Stimulated activated CD8-positive, alpha-beta memory T cell treated with anti-CD3 and anti-CD28 coated beads, Interleukin-15, amount 100 ng/mL, for 24 hours (primary cell): ENCODE measurements around the gene ZFAND2B.
"Not testable (repeated sequence)": the region's sequence is repeated elsewhere in the genome, so short reads cannot be mapped to it uniquely, and the experiment has no call there.

Experiments used
- DNase-seq: peaks from one replicate; pipeline ENCODE4 v3.0.0-alpha.2; 2020; ENCODE audit warnings: low read depth

Gene ZFAND2B

DNA sequence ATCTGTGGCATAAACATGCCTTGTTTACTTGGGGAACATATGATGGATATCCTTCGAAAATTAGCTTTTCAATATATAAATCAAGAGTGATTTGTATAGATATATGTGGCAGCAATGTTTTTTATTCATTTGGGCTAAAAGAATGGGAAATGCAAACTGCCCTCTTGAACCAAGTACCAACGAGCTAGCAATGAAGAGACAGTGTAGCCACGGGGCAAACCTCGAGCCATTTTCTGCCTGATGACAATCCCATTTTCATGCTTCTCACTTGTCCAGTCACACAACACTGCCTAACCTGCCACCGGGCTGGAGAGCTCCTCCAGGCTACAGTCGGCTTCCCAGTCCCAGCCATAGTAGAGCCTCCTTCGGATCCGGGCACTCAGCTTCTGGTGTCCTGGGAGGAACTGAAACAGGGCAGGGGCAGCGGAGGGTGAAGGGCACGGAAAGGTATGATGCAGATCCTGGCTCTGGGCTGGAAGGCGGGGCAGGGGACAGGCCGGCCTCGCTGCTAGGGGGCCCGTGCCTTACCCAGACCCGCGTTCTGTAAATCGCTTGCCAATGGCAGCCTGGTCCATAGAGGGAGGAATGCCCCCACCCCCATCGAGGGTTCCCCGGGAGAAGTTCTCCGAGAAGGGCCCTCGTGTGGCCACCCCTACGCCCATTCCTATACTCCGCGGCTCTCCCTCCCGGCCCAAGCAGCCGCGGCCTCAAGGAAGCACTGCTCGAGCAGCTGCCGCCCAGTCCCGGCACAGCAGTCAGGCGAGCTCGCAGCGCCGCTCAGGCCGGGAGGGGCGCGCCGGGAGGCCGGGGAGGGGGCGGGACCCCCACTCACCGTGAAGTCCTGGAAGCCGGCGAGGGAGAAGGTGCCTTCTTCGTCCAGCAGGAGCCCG lies 30.4 kb upstream of the ZFAND2B start:
- DNase-seq, result no peak

DNA sequence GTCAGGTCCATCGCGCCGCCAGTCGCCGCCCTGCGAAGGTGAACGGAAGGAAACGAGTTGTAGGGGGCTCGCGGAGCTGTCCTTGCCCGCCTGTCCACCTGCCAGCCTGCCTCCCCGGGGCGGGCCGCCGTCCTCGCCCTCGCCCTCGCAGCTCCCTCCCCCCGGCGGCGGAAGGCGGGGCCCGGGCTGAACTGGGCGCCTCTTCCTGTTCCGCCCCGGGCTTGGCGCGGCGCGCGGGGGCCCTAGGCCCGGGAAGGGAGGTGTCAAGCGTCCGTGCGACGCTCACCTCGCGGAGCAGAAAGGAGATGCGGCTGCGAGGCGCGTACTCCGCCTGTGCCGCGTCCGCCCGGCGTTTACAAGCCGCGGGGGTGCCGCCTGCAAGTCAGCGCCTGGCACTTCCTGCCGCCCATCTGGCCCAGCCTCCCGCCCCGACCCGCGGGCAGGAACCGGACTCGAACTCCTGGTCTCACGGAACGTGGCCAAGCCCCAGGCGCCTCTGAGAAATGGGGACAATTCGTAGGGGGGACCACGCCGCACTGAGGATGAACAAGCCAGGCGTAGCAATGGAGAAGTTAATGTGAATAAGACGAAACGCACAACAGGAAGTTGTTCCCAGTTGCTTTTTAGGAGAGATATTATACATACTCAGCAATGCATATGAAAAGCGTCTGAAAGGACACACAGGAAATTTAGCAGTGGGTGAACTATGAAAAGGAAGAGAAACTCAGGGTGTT lies 29.6 kb upstream of the ZFAND2B start, which contains the start of gene CNPPD1:
TSS of gene CNPPD1 (minus strand) at position 108 of the 734 bp plus-strand sequence. CDS start at position 11, 97 bp downstream.
- DNase-seq, result peak; percentile 64

DNA sequence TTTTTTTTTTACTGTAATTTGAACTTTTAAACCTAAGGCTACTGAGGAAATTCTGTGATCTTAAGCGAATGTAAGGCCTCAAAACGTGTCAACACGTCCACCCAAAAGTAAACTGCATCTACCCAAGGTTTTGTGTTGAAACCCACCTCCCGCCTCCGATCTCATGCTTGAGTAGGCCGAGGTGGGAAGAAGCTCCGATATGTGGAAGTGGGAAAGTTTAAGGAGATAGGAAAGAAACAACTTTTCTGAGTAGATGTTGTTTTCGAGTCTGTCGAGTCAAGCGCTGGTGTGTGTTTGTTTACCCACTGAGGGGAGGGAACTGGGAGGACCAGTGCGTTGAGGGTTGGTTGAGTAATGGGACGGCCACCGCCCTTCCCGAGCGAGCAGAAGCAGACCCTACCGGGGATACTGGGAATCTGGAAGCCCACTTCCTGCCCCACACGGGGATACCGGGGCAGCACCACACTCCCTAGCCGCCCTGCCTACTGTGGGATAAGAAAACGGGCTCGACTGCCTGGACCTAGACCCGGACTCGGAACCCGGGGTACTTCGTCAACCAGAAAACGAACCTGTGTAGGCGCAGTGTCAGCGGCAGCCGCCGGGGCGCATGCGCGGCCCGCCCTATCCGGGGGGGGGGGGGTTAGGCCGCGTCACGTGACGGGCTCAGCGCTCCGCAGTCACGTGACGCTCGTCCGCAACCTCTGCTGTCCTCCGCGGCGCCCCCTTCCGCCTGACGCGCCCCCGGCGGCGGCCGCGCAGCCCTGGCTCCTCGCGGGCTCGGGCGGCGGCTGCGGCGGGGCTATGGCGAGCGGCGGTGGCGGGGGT lies 28.8 kb upstream of the ZFAND2B start, which contains the start of gene RETREG2:
TSS of gene RETREG2 (plus strand) at position 724 of the 825 bp plus-strand sequence. CDS start at position 802, 78 bp downstream.
- DNase-seq, result peak; percentile 59

DNA sequence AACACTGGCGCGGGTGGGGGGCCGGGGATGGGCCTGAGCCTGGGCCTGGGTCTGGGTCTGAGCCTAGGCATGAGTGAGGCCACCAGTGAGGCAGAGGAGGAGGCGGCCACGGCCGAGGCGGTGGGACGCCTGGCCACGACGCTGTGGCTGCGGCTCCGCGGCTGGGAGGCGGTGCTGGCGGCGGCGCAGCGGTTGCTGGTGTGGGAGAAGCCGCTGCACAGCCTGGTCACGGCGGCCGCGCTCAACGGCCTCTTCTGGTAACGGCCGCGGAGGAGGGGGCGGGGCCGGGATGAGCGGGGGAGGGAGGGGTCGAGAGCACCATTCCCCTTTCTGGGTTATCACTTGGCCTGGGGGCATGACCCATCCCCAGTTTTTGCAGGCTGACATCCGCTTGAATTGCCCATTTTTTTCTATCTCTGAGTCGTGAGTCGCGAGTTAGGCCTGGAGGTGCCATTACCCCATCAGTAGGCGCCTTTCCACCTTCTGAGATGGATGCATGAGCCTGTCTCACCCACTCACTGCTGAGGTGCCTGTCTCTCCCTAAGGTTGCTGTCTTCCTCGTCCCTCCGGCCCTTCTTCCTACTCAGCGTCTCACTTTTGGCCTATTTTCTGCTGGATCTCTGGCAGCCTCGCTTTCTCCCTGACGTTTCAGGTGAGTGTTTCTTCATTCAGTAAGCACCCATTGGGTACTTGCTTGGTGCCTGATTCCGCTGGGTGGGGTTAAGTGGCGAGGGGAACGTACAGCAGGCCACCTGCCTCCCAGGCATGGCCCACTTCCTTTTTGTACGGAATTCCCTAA lies 28.0 kb upstream of the ZFAND2B start:
- DNase-seq, result no peak

DNA sequence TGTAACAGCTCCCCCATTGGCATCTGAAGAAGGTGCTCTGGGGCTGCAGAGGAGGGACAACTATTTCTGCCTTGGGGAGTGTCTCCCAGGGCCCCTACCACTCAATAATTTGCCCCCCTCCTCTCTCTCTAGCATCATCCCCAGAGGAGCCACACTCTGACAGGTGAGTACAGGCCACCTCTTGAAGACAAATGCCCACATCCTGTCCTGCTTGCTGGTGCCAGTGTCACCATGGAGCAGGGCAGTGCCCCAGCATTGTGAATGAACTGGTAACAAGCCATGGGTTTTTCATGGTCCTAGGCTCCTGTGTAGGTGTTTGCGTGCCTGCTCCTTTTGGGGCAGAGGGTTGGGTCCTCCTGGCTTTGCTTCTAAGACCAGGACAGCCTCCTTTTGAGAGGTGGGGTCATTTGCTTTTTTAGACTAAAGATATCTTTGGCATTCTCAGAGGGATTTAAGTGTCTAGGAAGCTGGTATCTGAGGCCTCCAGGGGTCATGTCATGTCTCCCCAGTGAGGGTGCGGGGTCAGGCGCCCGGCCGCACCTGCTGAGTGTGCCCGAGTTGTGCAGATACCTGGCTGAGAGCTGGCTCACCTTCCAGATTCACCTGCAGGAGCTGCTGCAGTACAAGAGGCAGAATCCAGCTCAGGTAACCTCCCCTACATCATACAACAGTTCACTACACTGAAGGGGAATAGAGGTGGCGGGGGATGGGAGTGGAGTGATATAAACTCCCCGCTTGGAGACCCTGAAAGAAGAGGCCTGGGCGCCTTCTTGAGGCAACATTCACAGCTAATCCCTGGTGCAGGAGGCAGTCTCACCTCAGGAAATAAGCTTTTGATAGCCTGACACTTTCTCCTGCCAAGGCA lies 26.7 kb upstream of the ZFAND2B start:
- DNase-seq, result no peak

DNA sequence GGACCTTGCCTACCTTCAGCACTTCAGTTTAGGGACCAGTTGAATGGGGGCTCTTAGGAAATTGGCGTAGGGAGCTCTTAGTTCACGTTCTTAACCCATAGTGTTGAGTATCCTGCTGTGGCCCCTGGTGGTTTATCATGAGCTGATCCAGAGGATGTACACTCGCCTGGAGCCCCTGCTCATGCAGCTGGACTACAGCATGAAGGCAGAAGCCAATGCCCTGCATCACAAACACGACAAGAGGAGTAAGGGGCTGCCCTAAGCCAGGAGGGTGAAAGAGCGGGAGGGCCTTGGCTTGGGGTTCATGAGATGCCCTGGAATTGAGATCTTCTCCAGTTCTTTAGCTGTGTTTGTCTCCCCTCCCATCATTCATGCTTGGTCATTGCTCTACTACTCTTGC lies 25.6 kb upstream of the ZFAND2B start:
- no peak for DNase-seq

DNA sequence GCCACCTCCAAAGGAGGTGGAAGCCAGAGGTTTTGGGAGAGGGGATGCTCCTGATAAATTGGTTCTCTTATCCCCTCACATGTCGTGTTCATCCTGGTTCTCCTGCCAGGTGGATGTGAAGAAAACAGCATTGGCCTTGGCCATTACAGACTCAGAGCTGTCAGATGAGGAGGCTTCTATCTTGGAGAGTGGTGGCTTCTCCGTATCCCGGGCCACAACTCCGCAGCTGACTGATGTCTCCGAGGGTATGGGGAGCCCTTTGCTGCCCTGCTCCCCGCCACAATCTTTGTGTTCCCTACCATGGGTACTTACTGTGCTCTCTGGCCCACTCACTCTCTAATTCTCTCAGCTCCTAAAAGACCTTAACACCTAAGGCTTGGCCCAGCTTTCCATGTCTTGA lies 25.1 kb upstream of the ZFAND2B start:
- no peak for DNase-seq

DNA sequence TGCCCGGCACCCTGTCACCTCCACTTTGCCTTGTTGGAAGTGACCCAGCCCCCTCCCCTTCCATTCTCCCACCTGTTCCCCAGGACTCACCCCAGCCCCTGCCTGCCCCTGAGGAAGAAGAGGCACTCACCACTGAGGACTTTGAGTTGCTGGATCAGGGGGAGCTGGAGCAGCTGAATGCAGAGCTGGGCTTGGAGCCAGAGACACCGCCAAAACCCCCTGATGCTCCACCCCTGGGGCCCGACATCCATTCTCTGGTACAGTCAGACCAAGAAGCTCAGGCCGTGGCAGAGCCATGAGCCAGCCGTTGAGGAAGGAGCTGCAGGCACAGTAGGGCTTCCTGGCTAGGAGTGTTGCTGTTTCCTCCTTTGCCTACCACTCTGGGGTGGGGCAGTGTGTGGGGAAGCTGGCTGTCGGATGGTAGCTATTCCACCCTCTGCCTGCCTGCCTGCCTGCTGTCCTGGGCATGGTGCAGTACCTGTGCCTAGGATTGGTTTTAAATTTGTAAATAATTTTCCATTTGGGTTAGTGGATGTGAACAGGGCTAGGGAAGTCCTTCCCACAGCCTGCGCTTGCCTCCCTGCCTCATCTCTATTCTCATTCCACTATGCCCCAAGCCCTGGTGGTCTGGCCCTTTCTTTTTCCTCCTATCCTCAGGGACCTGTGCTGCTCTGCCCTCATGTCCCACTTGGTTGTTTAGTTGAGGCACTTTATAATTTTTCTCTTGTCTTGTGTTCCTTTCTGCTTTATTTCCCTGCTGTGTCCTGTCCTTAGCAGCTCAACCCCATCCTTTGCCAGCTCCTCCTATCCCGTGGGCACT lies 24.0 kb upstream of the ZFAND2B start:
- no peak for DNase-seq

DNA sequence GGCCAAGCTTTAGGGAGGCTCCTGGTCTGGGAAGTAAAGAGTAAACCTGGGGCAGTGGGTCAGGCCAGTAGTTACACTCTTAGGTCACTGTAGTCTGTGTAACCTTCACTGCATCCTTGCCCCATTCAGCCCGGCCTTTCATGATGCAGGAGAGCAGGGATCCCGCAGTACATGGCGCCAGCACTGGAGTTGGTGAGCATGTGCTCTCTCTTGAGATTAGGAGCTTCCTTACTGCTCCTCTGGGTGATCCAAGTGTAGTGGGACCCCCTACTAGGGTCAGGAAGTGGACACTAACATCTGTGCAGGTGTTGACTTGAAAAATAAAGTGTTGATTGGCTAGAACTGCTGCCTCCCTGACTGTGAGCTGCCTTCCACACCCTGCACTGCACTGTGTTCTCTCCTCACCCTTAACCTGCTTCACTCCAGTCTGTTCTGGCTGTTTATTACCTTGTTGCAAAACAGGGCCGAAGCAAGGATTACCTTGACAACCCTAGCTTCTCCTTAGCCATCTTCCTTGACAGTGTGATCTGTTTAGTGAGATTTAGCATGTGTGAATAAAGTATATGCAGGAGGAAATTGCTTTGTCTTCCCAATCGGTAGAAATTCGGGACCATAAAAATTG lies 23.3 kb upstream of the ZFAND2B start:
- no peak for DNase-seq

DNA sequence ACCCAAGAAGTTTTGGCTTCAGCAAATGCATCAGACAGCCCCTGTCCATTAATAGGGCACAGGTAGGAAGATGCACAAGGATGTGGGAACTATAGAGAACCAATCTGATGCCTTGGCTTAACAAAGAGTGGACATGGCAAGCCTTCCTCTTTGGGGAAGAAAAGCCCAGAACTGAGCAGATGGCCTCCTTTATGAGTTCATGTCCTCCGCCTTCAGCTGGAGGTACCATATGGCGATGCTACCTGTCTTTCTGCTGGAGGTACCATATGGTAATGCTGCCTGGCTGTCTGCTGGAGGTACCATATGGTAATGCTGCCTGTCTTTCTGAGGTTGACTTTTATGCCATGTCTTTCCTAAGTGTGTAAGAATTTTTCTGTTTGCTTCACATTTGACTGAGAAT lies 22.5 kb upstream of the ZFAND2B start:
- no peak for DNase-seq

DNA sequence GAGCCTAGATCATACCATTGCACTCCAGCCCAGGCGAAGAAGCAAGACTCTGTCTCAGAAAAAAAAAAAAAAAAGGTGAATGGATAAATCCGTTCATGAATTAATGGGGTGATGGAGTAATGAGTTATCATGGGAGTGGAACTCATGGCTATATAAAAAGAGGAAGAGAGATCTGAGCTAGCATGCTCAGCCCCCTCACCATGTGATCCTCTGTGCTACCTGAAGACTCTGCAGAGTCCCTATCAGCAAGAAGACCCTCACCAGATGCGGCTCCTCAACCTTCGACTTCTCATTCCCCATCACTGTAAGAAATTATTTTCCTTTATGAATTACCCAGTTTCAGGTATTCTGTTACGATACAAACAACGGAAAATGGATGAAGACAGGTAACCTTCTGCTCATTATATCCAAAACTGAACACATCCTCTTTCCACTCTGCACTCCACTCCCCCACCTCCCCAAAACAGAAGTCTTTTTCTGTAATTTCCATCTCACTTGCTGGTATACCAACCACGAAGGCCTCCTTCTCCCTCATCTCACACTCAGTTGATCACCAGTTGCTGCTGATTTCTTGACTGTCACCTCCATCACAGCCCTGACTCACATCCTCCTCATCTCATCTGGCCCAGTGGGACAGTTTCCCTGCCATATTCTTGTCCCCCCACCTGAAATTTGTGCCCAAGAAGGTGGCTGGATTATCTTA lies 19.7 kb upstream of the ZFAND2B start:
- DNase-seq, result no peak

DNA sequence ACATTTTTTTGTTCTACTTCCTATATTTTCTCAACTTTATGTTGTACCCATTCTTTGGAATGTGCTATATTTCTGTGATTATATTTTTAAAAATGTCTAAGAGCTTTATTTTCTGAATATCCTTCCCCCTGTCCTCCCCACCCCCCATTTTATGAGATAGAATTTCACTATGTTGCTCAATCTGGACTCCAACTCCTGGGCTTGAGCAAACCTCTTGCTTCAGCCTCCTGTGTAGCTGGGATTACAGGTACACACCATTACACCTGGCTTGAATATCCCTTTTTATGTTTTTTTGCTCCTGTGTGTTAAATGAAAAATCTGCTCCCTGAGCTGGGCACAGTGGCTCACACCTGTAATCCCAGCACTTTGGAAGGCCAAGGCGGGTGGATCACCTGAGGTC lies 9.2 kb upstream of the ZFAND2B start:
- no peak for DNase-seq

DNA sequence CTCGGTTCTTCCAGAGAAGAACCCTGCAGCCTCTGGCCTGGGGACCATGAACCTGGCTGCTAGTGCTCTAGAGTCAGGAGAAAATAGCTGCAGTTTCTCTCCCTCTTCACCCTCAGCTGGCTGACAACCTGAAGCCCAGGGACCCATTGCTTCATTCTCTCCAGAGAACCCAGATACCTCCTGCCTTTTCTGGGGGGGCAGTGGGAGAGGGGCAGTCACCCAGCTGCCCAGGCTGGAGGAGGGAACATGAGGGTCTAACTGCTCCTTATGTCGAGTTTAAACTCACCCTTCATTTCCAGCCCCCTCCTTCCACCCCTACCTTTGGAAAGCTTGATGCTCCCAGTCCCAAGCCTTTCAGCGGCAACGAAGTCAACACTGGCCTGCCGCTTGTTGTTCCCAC lies 7.6 kb upstream of the ZFAND2B start:
- DNase-seq, result no peak

DNA sequence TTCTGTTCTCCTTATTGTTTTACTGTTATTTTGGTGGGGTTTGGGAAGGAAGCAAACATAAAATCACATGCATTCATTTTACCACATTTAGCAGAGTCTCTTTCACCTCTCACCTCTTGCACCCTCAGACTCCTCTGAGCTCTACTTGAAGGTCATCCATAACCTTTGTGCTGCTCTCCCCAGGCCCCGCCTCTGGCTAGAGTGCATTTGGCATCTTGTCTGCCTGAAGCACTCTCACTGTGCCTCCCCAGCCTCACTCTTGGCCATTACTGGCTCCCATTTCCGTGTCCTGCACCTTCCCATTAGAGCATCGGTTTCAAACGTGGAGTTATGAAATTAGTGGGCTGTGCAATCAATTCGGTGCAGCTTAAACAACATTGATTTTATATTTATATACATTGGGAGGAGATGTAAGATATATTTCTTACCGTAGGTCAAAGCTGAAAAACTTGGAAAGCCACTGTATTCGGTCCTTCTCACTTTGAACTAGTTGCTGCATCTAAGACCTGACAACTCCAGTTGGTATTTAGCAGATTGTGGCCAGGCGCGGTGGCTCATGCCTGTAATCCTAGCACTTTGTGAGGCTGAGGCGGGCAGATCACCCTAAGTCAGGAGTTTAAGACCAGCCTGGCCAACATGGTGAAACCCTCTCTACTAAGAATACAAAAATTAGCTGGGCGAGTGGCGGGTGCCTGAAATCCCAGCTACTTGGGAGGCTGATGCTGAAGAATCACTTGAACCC lies 6.9 kb upstream of the ZFAND2B start:
- DNase-seq, result no peak

DNA sequence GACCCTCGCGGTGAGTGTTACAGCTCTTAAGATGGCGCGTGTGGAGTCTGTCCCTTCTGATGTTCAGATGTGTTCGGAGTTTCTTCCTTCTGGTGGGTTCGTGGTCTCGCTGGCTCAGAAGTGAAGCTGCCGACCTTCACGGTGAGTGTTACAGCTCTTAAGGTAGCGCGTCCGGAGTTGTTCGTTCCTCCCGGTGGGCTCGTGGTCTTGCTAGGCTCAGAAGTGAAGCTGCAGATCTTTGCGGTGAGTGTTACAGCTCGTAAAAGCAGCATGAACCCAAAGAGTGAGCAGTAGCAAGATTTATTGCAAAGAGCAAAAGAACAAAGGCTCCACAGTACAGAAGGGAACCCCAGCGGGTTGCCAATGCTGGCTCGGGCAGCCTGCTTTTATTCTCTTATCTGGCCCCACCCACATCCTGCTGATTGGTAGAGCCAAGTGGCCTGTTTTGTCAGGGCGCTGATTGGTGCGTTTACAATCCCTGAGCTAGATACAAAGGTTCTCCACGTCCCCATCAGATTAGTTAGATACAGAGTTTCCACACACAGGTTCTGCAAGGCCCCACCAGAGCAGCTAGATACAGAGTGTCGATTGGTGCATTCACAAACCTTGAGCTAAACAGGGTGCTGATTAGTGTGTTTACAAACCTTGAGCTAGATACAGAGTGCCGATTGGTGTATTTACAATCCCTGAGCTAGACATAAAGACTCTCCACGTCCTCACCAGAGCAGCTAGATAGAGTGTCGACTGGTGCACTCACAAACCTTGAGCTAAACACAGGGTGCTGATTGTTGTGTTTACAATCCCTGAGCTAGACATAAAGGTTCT lies 5.9 kb upstream of the ZFAND2B start:
- not testable (repeated sequence) for DNase-seq

DNA sequence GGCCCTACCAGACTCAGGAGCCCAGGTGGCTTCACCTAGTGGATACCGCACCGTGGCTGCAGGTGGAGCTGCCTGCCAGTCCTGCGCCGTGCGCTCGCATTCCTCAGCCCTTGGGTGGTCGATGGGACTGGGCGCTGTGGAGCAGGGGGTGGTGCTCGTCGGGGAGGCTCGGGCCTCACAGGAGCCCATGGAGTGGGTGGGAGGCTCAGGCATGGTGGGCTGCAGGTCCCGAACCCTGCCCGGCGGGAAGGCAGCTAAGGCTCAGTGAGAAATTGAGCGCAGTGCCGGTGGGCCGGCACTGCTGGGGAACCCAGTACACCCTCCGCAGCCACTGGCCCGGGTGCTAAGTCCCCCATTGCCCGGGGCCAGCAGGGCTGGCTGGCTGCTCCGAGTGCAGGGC lies 5.3 kb upstream of the ZFAND2B start:
- DNase-seq, result not testable (repeated sequence)
